GM18951 (cell line): ENCODE data around the gene C1QTNF8.

Source experiments
- POLR2A ChIP-seq: IDR thresholded peaks from 4 replicates; pipeline ENCODE4 v1.6.1; 2011; ENCODE audit warnings: mild to moderate bottlenecking; ENCODE audit not compliant: insufficient read length, insufficient read depth; ENCODE audit errors: extremely low read depth
- in situ Hi-C: fragments of 300-500 bp; cut with MboI; formaldehyde crosslinking; loops from one replicate; pipeline ENCODE4 v1.12.0; 2022; ENCODE audit warnings: low sequenced_read_pairs, mixed read lengths, inconsistent platforms; ENCODE audit not compliant: unreplicated experiment

Gene C1QTNF8

DNA sequence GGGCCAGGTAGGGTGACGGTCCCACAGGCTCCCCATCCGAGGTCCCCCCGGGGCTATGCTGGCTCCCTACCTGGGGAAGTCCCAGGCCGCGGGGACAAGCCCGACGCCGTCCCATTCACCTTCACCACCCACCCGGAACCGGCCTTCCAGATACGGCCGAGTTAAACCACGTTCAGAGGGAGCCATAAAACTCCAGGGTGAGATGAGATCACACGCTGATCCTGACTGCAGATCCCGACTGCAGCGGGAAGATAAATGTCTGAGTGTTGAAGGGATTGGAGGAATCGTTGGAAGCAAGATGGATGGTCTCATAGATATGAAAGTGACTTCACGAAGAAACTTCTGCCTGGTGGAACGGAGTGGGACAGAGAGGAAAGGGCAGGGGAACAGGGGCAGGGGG is 13.6 kb upstream of the C1QTNF8 start:
- in situ Hi-C loops = no loop called here

DNA sequence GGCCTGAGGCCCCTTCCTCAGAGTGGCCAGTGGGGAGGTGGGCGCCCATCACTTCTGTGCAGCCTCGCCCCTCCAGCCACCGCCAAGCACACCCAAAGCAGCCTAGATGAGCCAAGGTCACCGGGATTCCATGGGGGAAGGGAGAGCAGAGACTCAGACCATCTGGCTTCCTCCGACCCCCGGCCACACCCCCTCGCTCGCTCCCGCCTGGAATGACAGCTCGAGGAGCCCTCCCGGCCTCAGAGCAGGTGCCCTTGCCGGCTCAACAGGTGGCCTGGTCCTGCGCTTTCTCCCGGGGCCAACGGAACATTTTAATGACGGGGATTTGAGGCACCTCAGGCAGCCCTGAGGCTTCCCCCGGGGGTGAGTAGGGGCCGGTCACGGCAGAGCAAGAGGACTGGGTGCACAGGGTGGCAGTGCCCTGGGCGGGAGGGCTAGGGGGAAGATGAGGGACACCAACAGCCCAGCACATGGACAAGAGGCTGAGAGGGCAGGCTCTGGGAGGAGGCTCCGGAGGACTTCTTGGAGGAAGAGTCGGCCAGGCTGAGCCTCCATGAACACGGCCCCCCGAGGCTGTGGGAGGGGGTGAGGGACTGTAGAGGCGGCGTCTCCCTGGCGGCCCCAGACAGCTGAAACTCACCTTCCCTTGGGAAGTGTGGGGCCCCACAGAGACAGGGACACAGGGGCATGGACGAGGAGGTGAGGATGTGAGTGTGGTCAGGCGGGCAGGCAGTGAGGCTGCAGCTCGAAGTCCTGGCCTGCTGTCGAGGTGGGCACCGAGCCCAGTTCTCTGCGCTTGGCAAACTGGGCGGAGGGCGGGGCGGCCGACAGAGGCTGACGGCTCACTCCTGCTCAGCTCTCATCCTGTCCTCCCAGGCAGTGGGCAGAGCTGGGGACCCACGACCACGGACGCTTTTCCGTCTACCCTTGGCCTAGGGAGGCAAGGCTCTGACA is 12.5 kb upstream of the C1QTNF8 start:
- no peak for TF ChIP-seq POLR2A
- in situ Hi-C loops = no loop called here

More for the DNA sequence above, 13.6 kb upstream of the C1QTNF8 start:
- no peak for TF ChIP-seq POLR2A

DNA sequence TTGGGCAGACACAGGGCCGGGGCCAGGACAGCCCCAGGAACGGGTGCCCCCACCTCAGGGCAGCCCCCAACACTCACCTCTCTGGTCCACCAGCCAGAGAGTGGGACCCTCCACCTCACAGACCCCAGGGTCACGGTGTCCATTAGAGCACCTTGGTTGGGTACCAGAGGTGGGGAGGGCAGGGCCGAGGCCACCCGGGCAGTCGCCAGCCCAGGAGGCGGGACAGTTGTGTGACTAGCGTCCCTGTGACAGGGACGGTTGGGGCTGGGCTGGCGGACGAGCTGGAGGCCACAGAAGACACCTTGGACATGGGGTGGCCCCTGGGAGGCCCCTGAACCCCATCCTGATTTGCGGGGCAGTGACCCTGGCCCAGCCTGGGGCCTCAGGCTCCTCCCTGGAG is 11.7 kb upstream of the C1QTNF8 start:
- TF ChIP-seq POLR2A = no peak
- in situ Hi-C loops = no loop called here

DNA sequence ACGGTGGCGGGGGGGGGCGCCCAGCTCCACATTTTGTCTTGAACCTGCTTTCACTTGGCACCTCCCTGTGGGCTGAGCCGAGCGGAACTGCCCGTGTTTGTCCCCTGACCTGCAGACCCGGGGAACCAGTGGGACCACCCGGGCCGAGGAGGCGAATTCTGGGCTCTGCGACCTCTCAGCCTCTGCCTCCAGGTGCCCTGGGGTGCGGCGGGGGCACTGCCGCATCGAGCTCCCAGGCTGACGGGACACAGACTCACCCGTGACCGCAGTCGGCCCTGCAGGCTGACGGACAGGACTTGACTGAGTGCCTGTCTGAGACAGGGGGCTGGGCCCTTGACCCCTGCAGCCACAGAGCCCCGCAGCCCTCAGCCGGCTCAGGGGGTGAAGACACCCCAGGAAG is 11.1 kb upstream of the C1QTNF8 start:
- in situ Hi-C loops = no loop called here
- TF ChIP-seq POLR2A = no peak

DNA sequence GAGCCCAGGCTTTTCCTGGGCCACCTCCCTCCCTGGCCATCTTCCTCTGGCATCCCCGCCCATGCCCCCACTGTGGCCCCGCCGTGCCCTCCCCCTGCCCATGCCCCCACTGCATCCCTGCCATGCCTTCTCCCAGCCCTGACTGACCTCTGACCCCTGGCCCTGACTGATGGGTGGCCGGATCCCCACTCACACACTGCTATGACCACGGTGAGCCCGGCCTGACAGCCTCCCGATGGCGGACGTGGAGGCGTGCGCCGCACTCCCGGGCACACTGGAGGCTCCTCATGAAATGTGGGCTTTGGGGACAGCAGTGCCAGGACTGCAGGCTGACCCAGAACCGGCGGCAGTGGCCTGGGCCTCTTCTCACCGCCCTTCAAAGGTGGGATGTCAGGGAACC is 10.6 kb upstream of the C1QTNF8 start:
- no peak for TF ChIP-seq POLR2A
- in situ Hi-C loops = no loop called here

DNA sequence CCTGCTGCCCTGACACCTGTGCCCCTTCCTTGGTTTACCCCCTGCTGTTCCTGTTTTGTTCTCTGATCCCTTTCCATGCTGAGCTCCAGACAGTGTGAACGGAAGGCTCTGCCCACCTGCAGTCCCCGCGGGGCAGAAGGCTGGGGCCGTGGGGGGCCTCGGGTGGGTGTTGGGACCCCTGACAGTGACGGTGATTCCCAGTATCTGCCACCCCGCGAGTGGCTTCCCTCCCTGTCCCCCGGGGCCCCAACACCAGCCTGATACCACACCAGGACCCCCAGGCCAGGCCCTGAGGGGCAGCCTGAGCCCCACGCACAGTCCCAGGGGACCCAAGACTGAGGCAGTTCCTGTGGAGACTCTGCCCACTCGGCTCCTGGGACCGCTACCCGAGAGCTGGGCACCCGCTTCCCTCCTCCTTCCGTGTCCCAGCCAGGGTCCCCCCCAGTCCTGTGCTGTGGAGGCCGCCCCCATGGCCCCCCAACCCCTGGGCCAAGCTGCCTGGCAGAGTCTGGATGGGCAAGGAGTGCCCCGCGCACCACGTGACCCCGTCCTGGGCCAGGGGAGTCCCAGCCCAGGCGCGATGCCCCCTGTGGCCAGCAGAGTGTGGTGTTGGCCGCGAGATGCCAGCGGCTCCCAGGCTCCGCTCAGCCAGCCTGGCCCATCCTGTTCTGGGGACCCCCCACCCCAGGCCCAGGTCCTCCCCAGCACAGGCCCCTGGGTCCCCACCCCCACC is 10.0 kb upstream of the C1QTNF8 start:
- TF ChIP-seq POLR2A = no peak
- in situ Hi-C loops = no loop called here

DNA sequence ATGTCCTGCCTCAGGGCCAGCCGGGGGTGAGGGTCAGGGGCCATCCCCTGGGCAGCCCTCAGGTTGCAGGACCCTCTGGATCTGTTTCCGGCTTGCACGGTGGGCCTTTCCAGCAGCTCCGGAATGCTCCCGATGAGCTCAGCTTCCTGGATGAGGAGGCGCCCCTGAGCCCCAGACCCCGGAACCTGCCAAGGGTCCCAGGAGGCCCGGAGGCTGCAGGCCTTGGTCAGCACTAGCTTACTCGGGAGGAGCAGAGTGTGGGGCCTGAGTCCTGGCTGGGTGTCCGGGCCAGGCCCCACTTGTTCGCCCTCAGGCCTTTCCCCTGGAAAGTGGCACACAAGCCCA is 7.6 kb upstream of the C1QTNF8 start:
- in situ Hi-C loops = no loop called here
- TF ChIP-seq POLR2A = no peak

DNA sequence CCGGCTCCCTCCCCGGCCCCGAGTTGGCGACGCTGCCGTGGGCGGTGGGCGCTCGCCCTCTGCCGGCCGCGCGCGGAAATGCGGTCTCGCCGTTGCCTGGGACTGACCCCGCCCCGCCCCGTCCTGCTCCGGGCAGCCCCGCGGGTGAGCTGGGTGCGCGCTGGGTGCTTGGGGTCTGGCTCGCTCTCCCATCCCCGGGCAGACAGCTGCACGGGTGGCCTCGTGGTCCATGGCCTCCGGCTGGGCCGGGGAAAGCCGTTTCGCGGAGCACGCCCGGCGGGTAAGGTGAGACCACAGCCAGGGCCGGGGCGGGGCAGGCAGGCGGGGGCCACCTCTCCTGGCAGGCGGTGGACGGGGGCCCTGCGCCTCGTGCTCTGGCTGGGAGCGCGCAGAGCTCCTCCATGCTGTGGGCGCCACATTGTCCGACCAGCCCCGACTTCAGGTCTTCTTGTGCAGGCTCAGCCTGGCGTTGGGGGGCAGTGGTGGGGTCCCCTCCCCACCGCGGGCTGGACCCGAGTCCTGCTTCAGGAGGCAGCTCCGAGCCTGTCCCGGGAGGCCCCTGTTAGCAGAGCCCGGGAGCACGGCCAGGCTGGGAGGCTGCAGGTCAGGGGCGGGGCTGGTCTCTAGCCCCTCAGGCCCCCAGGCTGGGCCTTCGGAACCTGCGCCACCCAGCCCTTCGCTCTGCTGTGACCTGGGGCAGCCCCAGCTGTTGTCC is 7.0 kb upstream of the C1QTNF8 start:
- in situ Hi-C loops = no loop called here
- no peak for TF ChIP-seq POLR2A

DNA sequence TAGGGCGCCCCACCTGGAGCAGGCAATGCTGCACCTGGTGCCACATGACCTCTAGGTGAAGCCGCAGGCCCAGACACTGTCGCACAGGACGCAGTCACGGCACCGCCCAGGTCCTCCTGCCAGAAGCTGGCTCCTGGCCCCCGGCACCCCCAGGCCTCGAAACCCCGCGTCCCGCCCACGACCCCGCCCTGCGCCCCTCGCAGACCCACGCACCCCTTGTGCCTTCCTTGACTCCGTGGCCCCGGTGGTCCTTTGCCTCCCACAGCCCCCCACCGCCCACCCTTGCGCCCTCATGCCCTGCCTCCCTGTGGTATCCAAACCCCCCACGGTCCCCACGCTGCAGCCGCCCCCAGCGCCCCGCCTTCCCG is 6.3 kb upstream of the C1QTNF8 start:
- TF ChIP-seq POLR2A = no peak
- in situ Hi-C loops = no loop called here

DNA sequence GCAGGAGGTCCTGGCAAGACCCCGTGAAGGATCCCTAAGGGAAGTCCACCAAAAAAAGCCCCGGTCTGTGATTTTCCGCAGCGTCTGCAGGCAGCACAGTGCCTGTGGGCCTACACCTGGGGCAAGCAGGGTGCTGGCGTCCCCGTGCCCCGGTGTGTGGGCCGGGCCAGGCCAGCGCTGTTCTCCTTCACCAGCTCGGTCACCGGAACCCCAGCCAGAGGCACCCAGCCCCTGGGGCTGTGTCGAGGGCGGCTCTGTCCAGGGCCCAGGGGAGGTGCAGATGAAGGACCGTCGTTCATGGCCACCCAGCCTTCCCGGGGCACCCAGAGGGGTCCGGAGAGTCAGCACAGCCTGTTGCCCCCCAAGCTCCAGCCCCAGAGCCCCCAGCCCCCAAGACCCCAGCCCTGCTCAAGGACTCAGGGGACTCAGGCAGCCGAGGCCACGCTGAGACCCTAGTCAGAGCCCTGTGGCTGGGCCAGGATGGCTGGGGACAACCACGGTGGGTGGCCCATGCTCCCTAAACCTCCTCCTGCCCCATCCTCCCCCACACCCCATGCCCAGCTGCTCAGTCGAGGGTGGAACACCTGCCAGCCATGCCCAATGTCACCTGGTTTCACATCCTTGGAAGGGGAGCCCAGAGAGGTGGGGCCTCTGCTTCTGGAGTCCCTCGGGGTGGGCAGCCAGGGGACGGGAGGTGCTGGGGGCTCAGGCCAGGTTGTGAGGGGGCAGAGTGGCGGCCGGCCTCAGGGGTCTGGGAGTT is 5.7 kb upstream of the C1QTNF8 start:
- in situ Hi-C loops = no loop called here

DNA sequence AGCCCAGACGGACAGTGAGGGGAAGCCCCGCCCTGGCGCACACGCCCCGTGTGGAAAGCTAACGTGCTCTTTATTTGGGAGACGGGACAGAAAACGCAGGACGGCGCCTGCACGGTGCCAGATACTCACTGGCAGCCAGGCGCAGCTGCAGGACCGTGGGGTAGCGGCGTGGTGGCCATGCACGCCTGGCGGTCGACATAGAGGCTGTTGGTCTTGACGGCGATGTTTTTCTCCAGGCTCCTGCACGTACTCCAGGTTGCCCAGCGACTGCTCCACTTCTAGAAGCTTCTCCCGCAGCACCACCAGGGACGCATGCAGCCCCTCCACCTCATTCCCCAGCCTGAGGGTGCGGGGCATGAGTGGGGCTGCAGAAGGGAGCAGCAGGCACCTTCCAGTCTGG is 5.1 kb upstream of the C1QTNF8 start:
- TF ChIP-seq POLR2A = no peak
- in situ Hi-C loops = no loop called here

More for the DNA sequence above, 5.7 kb upstream of the C1QTNF8 start:
- no peak for TF ChIP-seq POLR2A

DNA sequence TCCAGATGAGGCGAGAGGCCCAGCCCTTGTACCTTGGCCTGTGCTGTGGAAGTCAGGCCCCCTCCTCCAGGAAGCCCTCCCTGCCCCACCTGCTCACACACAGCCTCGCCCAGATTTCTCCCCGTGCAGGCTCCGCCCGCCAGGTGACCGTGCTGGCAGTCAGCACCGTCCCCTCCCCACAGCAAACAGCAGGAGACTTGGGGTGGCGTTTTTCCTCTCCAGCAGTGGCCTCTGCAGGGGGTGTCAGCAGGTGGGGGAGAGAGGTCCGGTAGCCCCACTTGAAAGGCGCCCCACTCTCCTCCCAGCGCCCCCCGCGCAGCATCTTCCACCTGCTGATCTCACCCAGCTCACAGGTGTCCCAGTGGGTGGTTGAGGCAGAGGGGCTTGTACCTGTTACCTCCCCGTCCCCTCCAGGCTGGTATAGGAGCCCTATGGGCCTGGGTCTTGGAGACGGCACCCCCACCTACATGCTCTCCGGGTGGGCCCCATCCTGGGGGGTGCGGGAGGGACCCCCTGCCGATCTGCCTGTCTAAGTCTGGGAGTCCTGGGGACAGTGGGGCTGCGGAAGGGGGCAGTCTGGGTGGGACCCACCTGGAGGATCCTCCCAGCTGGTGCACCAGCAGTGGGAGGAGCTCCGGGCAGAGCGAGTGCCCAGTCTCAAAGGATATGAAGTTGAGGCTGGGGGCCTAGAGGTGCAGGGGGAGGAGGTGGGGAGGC is 4.2 kb upstream of the C1QTNF8 start:
- in situ Hi-C loops = no loop called here
- no peak for TF ChIP-seq POLR2A
